ENCODE results near the gene NPIPB9.
"Not testable (repeated sequence)": the region's sequence is repeated elsewhere in the genome, so short reads cannot be mapped to it uniquely, and the experiment has no call there.

DNA sequence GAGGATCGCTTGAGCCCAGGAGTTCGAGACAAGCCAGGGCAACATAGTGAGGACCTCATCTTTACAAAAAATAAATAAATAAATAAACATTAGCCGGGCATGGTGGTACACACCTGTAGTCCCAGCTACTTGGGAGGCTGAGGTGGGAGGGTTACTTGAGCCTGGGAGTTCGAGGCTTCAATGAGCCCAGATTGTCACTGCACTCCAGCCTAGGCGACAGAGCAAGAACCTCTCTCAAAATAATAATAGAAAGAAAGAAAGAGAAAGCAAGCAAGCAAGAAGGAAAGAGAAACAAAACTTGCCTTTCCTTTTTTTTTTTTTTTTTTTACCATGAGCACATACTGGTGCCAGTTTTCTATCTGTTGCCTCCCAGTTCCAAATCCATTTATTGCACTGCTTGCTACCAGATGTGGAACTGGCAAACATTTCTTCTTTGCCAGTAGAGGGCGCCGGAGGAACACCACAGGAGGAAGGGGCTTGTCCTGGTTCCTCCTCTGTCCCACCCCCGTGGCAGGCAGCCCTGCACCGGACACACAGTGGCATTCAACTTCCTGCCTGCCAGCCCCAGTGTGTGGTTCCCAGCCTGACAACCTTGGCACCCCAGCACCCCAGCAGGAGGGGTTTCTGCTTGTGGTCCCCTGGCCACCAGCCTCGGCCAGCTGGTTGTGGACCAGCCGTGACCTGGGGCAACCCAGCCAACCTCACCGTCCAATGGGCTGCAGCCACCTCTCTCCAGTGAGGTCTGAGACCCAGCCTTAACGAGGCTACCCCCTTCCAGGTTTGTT lies 50.8 kb downstream of the NPIPB9 start:
- TF ChIP-seq, protein P1, sequence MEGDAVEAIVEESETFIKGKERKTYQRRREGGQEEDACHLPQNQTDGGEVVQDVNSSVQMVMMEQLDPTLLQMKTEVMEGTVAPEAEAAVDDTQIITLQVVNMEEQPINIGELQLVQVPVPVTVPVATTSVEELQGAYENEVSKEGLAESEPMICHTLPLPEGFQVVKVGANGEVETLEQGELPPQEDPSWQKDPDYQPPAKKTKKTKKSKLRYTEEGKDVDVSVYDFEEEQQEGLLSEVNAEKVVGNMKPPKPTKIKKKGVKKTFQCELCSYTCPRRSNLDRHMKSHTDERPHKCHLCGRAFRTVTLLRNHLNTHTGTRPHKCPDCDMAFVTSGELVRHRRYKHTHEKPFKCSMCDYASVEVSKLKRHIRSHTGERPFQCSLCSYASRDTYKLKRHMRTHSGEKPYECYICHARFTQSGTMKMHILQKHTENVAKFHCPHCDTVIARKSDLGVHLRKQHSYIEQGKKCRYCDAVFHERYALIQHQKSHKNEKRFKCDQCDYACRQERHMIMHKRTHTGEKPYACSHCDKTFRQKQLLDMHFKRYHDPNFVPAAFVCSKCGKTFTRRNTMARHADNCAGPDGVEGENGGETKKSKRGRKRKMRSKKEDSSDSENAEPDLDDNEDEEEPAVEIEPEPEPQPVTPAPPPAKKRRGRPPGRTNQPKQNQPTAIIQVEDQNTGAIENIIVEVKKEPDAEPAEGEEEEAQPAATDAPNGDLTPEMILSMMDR (IDR thresholded peaks at IDR 0.05), result peak in 1 of 3 experiments; percentile 14
- TF ChIP-seq POLR2AphosphoS5 (IDR thresholded peaks at IDR 0.05; ENCODE audit: insufficient read depth in 1 of 2, low read depth in 1 of 2); POLR2A (IDR thresholded peaks at IDR 0.05): not testable (repeated sequence)

Measured in vagina (tissue), 2 donors.